Measurements from ENCODE around the gene MREG. TPM values are rescaled to one million over a fixed set of nuclear protein-coding genes. Genes with fewer than 3 reads are reported as not detected.

Gene MREG
- polyA plus RNA-seq, 1 experiment = 2.6 TPM

GRCh38 chr2:215900203-215900611, 113.1 kb downstream of the MREG start:
- POLR2A ChIA-PET = no interaction called here
- H3K4me3 ChIP-seq (ENCODE audit: low read depth, low read length) = no peak overlapping the region
- TF ChIP-seq CTCF (IDR thresholded peaks at IDR 0.05; ENCODE audit: low read depth, low read length) = no peak
- CTCF ChIA-PET = interaction anchor here (0.6 kb wide), 1 partner anchor 109 kb away, joined by 3 read pairs; no protein-coding TSS in a partner anchor
- DNase-seq (ENCODE audit: low read depth, low spot score) = no peak
- no peaks in the 10 kb centered on the region for H3K27me3 ChIP-seq (ENCODE audit: control insufficient read depth, insufficient read depth, low read length)
- no peak overlapping the region for H3K27ac ChIP-seq (ENCODE audit: low read depth, low read length)
- no peaks in the 10 kb centered on the region for H3K9me3 ChIP-seq (ENCODE audit: control insufficient read depth, insufficient read depth, low read length)

- Histone ChIP-seq H3K9me3 (ENCODE audit: control insufficient read depth, insufficient read depth, low read length) (no peaks in the 10 kb centered on the region), H3K27ac (ENCODE audit: low read depth, low read length) (no peak overlapping the region), H3K27me3 (ENCODE audit: control insufficient read depth, insufficient read depth, low read length) (no peaks in the 10 kb centered on the region), H3K4me3 (ENCODE audit: low read depth, low read length) (no peak overlapping the region)
- no peak for DNase-seq (ENCODE audit: low read depth, low spot score)
- ChIA-PET CTCF (interaction anchor here (0.6 to 0.7 kb wide), 3 partner anchors 71 to 108 kb away, joined by 3 to 4 read pairs (median 3); no protein-coding TSS in a partner anchor), POLR2A (no interaction called here)
- no peak for TF ChIP-seq CTCF (IDR thresholded peaks at IDR 0.05; ENCODE audit: low read depth, low read length)
Measured at GRCh38 chr2:215899141-215900074, 113.9 kb downstream of the MREG start.

- ChIA-PET POLR2A (no interaction called here), CTCF (no interaction called here)
- no peaks in the 10 kb centered on the region for H3K27me3 ChIP-seq (ENCODE audit: control insufficient read depth, insufficient read depth, low read length)
- no peak for TF ChIP-seq CTCF (IDR thresholded peaks at IDR 0.05; ENCODE audit: low read depth, low read length)
- H3K9me3 ChIP-seq (ENCODE audit: control insufficient read depth, insufficient read depth, low read length) = no peaks in the 10 kb centered on the region
- no peak overlapping the region for H3K4me3 ChIP-seq (ENCODE audit: low read depth, low read length)
- DNase-seq (ENCODE audit: low read depth, low spot score) = no peak
- no peak overlapping the region for H3K27ac ChIP-seq (ENCODE audit: low read depth, low read length)
Measured at GRCh38 chr2:215898363-215898762, 115.0 kb downstream of the MREG start.

- H3K27me3 ChIP-seq (ENCODE audit: control insufficient read depth, insufficient read depth, low read length) = no peaks in the 10 kb centered on the region
- no peak overlapping the region for H3K4me3 ChIP-seq (ENCODE audit: low read depth, low read length)
- no peaks in the 10 kb centered on the region for H3K9me3 ChIP-seq (ENCODE audit: control insufficient read depth, insufficient read depth, low read length)
- ChIA-PET POLR2A (no interaction called here), CTCF (no interaction called here)
- H3K27ac ChIP-seq (ENCODE audit: low read depth, low read length) = no peak overlapping the region
- no peak for TF ChIP-seq CTCF (IDR thresholded peaks at IDR 0.05; ENCODE audit: low read depth, low read length)
- DNase-seq (ENCODE audit: low read depth, low spot score) = no peak
Measured at GRCh38 chr2:215896921-215897320, 116.4 kb downstream of the MREG start.

- no peak for DNase-seq (ENCODE audit: low read depth, low spot score)
- no peaks in the 10 kb centered on the region for H3K27me3 ChIP-seq (ENCODE audit: control insufficient read depth, insufficient read depth, low read length)
- ChIA-PET CTCF (no interaction called here), POLR2A (no interaction called here)
- no peak for TF ChIP-seq CTCF (IDR thresholded peaks at IDR 0.05; ENCODE audit: low read depth, low read length)
- H3K9me3 ChIP-seq (ENCODE audit: control insufficient read depth, insufficient read depth, low read length) = no peaks in the 10 kb centered on the region
- no peak overlapping the region for H3K27ac ChIP-seq (ENCODE audit: low read depth, low read length)
- no peak overlapping the region for H3K4me3 ChIP-seq (ENCODE audit: low read depth, low read length)
Measured at GRCh38 chr2:215895330-215895729, 118.0 kb downstream of the MREG start.

Data from AG04450 (cell line).